ENCODE measurements around the gene BRD4.

BRD4 gene

DNA sequence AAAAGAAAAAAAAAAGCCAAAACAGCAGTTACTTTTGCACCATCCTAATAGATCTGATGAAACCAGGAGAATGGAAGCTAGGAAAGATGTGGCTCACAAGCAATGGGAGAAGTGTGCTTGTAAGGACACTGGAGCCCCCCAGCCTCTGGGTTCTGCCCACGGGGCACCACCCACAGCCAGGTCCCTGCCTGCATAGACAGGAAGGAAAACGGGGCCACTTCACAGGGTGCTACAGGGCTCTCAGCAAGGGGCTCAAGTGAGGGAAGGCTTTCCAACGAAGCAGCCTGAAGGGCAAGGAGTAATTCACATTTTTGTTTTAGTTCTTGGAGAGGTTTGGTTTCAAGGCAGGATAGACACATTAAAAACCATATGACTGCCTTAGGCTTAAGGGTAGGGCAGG lies 42.7 kb downstream of the BRD4 start:
- DNase-seq (ENCODE audit: low read depth) = no peak

GRCh38 chr19:15288146-15288963 lies 44.0 kb downstream of the BRD4 start:
- DNase-seq (ENCODE audit: low read depth) = no peak

DNA sequence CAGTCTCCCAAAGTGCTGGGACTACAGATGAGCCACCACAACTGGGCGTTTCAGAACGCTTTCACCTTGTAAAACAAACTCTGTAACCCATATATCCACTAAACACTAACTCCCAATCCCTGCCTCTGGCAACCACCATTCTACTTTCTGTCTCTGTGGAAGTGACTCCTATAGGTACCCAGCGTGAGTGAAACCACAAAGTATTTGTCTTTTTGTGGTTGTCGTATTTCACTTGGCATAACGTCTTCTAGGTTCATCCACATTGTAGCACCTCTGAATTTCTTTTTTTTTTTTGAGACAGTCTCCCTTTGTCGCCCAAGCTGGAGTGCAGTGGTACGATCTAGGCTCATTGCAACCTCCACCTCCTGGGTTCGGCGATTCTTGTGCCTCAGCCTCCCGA lies 44.8 kb downstream of the BRD4 start:
- DNase-seq (ENCODE audit: low read depth) = no peak

DNA sequence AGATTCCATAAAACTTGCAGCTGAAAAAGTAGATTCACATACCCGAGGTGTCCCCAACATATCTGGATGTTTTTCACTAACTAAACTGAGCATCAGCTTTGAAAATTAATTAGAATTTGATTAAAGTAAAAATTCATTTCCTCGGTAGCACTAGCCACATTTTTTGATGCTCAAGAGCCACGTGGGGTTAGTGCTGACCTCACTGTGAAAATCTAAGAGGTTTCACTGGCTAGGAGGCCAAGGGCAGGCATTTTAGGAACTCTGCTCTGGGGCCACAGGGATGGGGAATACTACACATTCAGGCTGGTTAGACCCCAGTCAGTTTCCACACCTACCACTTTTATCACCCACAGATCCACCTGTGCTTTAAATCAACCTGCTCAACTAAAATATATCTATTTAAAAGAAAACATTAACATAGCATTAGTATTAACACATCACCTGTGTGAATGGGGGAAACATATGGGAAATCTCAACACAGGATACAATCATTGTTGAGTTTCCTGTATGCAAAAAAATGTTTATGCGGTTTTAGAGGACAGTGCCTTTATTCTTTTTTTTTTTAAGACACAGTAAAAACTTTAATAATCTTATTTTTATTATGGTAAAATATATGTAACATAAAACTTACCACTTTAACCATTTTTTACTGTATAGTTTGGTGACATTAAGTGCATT lies 45.5 kb downstream of the BRD4 start:
- DNase-seq (ENCODE audit: low read depth) = no peak

DNA sequence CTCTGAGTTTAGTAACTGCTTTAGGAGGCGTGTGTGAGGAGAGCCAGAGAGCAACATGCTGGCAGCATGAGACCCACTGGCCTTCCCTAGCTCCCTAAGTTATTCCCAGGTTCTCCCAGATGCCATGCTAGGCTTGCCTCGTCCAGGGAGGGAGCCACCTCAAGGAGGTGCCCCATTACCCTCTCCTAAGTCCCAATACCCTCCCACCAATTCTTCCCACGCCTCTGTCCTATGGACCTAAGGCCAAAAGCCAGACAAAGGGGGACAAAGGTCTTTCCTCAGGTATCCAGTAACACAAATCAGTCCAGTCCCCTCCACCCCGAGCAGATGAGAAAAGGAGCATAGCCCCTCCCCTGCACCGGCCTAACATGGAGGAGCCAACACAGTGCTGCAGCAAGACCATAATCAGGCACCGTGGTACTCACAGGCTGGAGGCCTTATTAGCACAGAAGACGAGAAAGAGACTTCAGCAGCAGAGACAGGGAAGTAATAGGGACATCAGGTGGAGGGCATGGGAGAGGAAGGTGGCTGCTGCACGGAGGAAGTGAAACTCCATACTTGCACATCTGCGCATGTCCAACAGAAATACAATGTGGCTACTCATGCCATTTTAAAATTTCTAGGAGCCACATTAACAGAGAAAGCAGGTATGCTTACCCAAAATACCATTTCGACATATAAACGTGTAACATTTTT lies 46.3 kb downstream of the BRD4 start:
- DNase-seq (ENCODE audit: low read depth) = no peak

GRCh38 chr19:15284896-15285295 lies 47.4 kb downstream of the BRD4 start:
- no peak for DNase-seq (ENCODE audit: low read depth)

GRCh38 chr19:15284091-15284490 lies 48.2 kb downstream of the BRD4 start:
- no peak for DNase-seq (ENCODE audit: low read depth)

- no peak for DNase-seq (ENCODE audit: low read depth)
Measured at GRCh38 chr19:15283141-15283883, 49.0 kb downstream of the BRD4 start.

DNA sequence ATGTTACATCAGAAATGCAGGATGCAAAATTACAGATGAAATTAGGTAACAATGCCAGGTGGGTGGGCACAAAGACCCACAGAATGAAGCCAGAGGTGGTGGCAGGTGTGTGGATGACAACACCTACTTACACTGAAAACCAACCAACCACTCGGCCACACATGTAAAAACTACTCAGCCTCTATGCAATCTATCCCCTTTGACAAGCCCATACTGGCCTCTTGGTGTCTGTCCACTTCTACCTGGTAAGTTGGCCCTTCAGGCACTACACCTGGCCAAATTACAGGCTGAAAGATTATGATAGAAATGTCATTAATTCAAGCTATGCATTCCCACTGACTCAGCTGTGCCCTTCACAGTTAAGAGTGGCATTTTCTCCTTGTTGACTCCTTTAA lies 50.0 kb downstream of the BRD4 start:
- no peak for DNase-seq (ENCODE audit: low read depth)

DNA sequence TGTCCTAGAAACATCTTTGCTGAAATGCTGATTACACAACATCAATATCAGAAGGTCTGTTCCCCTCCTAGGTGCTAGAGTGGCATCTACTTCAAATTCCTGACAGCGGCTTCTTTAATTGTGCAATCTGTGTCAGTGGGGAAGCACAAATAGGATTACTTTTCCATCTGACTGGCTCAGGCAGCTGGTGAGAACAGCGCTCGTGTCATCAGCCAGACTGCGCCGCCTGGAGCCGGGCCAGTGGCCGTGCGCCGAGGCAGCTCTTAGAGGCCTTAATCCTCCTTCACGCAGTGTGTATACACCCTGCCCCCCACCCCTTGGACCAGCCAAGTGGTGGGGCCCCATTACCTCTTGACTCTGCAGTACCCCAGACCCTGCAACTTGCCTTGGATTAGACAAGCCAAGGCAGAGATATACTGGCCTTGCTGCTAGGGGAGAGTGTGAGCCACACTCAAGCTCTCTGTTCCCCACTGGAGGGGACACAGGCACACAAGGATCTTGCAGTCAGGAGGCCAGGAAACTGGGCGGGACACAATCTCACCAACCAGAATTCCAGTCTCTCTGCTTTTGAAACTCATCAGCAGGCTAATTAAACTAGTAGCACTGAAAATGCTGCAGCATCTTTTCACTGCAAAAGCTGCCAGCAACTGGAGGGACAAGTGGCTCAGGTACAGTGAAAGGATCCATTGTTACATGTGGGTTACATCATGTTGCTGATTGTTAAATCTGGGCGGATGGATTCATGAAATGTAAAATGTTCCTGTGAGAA lies 51.2 kb downstream of the BRD4 start:
- peak; percentile 51 for DNase-seq (ENCODE audit: low read depth)

GRCh38 chr19:15280048-15280725 lies 52.2 kb downstream of the BRD4 start:
- no peak for DNase-seq (ENCODE audit: low read depth)

GRCh38 chr19:15279326-15279904 lies 52.9 kb downstream of the BRD4 start:
- no peak for DNase-seq (ENCODE audit: low read depth)

GRCh38 chr19:15276620-15277215 lies 55.6 kb downstream of the BRD4 start:
- DNase-seq (ENCODE audit: low read depth) = no peak

- no peak for DNase-seq (ENCODE audit: low read depth)
Measured at GRCh38 chr19:15274477-15274876, 57.9 kb downstream of the BRD4 start.

GRCh38 chr19:15269806-15270205 lies 62.5 kb downstream of the BRD4 start:
- DNase-seq (ENCODE audit: low read depth) = no peak

DNA sequence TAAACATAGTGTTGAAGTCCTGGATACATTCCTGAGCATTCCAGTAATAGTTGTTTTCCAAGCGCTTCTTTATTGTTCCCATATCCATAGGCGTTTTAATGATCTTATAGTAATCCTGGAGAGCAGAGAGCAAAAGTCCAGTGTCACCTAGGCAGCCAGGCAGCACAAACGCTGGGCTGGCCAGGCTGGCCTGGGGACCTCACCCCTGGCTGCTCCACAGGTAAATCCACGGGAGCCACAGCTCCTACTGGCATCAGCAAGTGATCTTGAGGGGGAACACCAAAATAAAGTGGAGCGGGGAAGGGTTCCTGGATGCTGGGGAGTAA lies 63.4 kb downstream of the BRD4 start:
- DNase-seq (ENCODE audit: low read depth) = no peak

- DNase-seq (ENCODE audit: low read depth) = no peak
Measured at GRCh38 chr19:15268192-15268927, 64.0 kb downstream of the BRD4 start.

GRCh38 chr19:15266683-15267082 lies 65.7 kb downstream of the BRD4 start:
- no peak for DNase-seq (ENCODE audit: low read depth)

- peak; percentile 47 for DNase-seq (ENCODE audit: low read depth)
Measured at GRCh38 chr19:15265850-15266248, 66.5 kb downstream of the BRD4 start.

Data from non-pigmented ciliary epithelial cell (primary cell).